ENCODE results near the gene TAMALIN.

Gene TAMALIN

GRCh38 chr12:52038447-52038846 is 31.7 kb downstream of the TAMALIN start:
- DNase-seq, result no peak

- no peak for DNase-seq
Observed at GRCh38 chr12:52041035-52041434, 34.3 kb downstream of the TAMALIN start.

DNA sequence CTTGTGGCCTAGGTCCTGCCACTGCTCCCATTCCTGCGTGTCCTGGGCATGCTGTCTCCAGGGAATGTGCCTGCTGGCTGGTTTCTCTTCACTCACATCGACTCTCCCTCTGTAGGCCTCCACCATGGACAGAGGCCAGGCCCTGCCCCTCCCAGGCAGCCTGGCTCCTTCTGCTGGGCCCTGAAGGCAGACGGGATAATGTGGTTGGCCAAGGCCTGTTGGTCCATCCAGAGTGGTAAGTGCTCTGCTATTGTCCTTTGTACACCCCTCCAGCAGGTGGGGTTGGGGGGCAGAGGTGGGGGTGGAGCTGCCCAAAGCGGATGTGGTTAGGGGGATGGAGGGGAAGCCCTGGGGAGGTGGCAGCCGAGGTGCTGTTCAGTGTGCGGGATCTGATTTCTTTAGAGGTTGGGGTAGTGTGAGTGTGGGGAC is 35.0 kb downstream of the TAMALIN start:
- DNase-seq, result peak; percentile 58

- no peak for DNase-seq
Observed at GRCh38 chr12:52042706-52043385, 36.1 kb downstream of the TAMALIN start.

- no peak for DNase-seq
Observed at GRCh38 chr12:52043386-52044212, 36.9 kb downstream of the TAMALIN start.

DNA sequence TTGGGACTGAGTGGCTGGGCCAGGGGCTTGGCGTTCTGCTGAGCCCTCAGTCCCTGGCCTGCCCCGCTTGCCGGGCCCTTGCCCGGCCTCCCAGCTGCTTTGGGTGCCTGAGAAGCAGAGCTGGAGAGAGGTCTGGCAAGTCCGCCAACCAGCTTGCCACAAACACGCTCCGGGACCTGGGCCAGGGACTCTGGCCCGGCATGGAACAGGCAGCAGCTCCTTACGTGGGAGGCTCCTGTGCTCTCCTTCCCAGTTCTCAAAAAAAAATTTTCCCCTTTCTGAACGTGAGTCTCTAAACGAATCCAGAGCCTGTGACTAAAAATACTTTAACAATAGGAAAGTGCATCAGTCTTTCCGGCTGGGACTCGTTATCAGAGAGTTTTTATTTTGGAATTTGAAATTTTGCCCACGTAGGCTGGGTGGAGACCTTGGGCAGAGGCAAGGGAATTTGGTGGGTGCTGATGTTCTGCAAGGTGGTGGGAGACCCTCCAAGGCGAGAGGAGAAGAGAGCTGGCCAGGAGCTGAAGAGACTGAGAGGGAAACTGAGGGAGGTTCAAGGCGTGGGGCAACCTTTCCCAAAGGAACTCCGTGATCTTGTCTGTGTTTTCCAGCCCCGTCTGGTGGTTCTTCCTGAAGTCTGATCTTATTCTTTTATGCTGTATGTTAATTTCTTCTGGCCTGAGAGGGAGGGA is 37.7 kb downstream of the TAMALIN start:
- DNase-seq, result no peak

DNA sequence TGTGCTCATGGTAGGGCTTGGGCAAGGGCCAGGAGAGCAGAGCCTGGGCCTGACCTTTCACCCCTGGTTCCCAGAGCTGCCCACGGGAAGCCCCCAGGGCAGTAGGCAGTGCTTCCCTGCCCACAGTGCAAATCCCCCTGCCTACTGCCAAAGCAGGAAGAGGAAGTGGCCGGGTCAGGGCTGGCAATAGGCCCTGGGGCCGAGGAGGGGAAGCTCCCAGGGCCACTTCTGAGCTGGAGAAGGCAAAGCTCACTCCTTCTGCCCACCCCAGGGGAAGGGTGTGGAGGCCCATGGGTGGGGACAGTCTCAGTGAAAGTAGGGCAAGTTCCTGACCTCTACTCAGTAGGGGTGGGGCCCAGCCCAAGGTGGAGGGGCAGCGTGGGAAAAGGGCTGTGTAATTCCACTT is 39.1 kb downstream of the TAMALIN start:
- no peak for DNase-seq

GRCh38 chr12:52046859-52047258 is 40.1 kb downstream of the TAMALIN start:
- DNase-seq, result no peak

DNA sequence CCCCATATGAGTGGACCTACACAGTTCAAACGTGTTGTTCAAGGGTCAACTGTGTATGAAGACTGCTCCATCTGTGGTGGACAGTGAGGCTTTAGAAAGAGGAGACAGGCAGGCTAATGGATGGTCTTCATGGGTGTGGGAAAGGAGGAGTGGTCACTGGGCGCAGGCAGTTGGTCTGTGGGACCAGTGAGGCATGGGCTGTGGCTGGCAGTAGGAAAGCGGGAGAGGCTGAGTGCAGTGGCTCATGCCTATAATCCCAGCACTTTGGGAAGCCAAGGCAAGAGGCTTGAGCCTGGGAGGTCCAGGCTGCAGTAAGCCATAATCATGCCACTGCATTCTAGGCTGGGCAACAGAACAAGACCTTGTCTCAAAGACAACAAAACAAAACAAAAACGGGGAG is 42.5 kb downstream of the TAMALIN start:
- no peak for DNase-seq

DNA sequence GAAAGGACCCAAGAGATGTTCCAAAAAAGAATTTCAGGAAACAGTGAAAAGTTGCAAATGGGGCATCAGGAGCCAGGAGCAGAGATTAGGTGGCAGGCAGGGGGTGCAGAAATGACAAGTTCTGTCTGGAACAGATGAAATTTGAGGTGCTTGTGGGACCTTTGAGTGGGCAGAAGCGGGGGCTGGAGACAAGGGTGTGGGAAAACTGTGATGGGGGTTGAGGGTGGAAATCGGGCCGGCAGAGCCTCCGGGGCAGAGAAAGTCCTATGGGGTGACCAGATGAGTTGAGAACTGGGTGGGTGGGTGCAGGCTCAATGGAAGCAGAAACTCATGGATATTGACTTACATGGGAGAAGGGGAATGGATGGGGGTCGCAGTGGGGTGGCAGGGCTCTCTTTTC is 42.9 kb downstream of the TAMALIN start:
- no peak for DNase-seq

- DNase-seq, result no peak
Observed at GRCh38 chr12:52050116-52050757, 43.5 kb downstream of the TAMALIN start.

GRCh38 chr12:52050758-52051541 is 44.2 kb downstream of the TAMALIN start, which contains the start of gene NR4A1:
Gene NR4A1, plus strand, starts transcription at chr12:52051442. Its CDS starts 2,887 bp downstream, at chr12:52054329.
- DNase-seq, result peak; percentile 99

DNA sequence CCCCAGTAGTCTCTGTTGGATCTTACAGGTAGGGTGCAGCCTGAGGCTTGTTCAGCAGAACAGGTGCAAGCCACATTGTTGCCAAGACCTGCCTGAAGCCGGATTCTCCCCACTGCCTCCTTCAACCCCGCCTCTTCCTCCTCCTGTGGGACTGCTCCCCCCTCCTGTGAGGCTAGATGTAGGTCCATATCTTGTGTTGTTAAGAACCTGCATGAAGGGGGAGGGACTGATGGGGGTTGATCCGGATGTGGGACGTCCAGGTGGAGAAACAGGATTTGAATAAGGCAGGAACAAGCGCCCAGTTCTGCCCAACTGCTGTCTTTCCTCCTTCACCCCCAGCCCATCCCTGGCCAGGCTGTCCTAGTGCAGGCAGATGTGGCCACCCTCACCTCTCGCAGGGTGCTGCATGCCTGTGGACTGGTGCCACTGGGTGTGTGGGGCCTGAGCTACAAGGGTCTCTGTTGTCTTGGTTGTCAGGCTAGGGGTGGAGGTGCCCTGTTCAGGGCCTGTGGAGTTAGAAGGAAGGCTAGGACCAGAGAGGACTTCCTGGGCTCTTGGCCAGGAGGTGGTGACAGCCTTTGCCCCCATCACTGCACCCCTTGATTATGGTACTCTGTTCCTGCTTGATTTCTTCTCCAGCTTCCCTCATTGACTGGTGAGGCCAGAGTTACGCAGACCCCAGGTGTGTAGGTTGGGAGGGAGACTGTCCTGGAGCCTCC is 45.9 kb downstream of the TAMALIN start:
- DNase-seq, result peak; percentile 36

- no peak for DNase-seq
Observed at GRCh38 chr12:52053536-52054209, 46.9 kb downstream of the TAMALIN start.

- no peak for DNase-seq
Observed at GRCh38 chr12:52054231-52054832, 47.6 kb downstream of the TAMALIN start.

GRCh38 chr12:52054833-52055730 is 48.3 kb downstream of the TAMALIN start:
- DNase-seq, result no peak

GRCh38 chr12:52055731-52056711 is 49.3 kb downstream of the TAMALIN start:
- DNase-seq, result no peak

All from stimulated activated CD8-positive, alpha-beta memory T cell treated with anti-CD3 and anti-CD28 coated beads, Interleukin-4, amount 100 ng/mL, for 48 hours (primary cell).